SIG-M5 treated with dmso at 0.1 percent for 504 hours (cell line): ENCODE results near the gene KLRG1.
A peak's percentile ranks its signal among the peaks of the same experiment; 100 is the strongest.

Experiments used
- DNase-seq: peaks from one replicate; lab custom pipeline; 2025; ENCODE audit not compliant: unreplicated experiment; lab: John Stamatoyannopoulos, UW

KLRG1 gene

DNA sequence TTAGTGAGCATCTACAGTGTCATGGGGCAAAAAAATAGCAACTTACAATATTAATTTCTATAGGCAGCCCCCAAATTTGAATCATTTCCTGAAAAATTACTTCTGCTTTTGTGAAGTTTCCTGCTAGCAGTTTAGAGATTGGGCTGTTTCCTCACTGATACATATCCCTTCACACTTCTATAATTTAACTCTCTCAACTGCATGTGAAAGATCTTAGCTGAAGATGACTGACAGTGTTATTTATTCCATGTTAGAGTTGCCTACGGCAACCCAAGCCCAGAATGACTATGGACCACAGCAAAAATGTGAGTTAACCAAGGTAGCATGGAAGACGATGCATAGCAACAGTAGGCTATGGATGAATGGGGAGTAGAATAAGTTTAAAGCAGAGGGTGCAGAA, at the start of gene KLRG1:
KLRG1 (plus strand) TSS at position 134 of the 400 bp plus-strand sequence; CDS start at position 224, 90 bp downstream.
- DNase-seq, result peak; percentile 74

DNA sequence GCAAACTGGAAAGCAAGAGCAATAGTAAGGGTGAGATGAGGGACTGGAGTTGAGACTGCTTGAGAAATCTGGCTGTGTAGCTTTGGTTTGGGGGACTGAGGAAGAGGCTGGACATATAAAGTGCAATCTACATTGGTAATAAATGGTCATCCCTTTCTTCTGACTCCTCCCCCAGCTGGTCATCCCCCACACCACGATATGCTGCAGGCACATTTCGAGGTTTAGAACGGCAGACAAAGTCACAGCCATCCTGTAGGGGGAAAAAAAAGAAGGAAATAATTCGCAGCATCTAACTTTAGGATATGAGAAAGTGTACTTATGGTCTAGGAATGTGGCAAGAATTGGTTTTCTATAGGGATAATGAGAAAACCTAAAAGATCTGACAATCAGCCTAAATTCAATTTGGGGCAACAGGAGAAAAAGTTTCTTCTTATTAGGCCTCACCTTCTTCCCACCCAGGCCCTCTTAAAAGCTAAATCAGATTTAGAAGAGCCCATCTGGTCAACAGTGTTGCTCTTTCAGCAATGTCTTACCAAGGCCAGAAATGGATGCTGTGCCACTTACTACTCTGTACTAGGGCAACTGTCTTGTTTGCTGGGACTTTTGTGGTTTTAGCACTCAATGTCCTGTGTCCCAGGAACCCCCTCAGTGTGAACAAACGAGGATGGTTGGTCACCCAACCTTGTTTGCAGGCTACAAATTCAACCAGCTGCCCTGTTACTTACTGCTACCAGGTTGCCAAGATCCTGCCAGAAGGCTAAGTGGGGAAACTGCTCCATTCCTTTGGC, 47.5 kb upstream of the KLRG1 start:
- DNase-seq, result no peak

DNA sequence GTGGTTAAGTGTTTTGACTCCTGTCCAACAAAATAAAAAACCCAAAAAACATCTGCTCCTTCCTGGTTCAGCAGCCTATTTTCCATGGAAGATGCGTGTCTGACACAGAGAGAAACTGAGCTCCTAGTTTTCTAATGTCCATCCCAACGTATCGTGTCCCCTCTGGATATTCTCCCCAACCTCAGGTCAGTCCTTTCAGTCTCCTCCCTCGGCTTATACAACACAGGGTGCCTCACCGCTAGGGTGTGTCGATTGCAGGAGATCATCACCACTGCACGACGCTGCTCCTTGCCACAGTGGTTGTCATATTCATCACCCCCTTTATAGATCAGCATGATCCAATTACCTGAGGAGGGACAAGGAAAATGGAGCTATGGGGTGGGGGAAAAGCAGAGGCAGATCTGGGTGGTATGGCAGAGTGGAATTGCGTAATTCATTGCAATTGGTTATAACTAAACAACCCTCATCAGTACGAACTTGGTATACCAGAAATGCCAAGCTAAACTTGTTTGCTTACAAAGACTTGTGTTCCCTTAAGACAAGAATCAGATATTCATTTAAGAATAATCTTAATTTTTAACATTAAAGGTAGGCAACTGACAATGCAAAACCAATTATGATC, 45.7 kb upstream of the KLRG1 start:
- DNase-seq, result no peak

DNA sequence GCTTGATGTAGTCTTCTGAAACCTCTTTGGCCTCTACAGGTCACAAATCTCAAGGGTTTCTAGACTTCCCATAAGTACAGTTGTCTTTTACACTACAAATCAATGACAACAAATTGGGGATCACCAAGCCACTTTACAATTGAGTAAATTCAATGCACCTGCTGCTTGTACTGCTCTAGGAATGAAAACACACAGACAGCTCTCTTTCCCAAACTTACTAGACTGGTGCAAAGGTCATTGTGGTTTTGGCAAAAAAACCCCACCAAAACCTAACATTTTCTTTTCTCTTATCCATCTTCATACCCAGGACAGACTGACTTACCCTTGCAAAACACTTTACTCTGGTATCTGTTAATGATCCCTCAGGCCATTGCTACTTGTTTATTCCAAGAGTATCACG, 42.6 kb upstream of the KLRG1 start:
- no peak for DNase-seq

DNA sequence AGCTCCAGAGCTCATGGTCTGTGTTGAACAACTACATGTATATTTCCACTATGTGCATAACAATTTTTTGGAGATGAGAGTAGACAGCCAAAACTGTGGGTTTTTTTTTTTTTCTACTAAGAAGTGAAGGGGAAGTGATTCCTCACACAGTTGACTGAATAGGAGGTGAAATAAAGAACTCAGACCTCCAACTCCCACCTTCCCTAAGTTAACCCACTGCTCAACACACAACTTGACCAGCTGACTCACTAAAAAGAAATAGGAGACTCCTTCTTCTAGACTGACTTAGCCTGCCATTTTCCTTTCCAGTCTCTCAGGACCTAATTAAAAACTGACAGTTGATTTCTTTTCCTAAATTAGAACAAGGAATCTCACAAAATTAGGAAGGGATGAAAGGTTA, 41.6 kb upstream of the KLRG1 start:
- DNase-seq, result peak; percentile 36

DNA sequence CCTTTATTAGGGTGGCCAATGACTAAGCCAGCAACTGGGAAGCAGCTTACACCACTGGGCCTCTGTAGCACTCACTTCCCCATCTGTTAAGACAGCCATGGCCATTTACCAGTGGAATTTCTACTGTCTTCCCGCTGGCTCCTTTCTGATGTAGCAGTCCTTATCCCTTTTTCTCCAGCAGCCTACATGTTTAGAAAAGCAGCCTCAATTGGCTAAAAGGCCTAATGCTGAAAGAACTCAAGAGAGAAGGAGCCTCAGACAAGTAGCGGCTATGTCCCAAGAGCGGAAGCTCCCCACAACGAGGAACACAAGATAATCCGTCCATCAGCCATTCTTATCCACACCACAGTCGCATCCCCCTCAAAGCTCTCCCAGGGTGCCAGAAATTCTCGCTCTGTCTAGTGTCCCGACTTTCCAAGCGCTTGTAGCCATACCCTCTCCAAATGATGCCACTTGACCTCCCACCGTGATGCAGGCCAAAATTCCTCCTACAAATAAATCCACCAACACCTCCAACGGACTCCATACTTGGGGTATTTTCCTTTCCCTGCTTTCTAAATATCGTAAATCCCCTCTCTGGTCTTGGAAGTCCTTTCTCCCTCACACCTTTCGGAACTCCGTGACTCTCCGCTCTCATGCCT, 40.5 kb upstream of the KLRG1 start:
- peak; percentile 90 for DNase-seq

DNA sequence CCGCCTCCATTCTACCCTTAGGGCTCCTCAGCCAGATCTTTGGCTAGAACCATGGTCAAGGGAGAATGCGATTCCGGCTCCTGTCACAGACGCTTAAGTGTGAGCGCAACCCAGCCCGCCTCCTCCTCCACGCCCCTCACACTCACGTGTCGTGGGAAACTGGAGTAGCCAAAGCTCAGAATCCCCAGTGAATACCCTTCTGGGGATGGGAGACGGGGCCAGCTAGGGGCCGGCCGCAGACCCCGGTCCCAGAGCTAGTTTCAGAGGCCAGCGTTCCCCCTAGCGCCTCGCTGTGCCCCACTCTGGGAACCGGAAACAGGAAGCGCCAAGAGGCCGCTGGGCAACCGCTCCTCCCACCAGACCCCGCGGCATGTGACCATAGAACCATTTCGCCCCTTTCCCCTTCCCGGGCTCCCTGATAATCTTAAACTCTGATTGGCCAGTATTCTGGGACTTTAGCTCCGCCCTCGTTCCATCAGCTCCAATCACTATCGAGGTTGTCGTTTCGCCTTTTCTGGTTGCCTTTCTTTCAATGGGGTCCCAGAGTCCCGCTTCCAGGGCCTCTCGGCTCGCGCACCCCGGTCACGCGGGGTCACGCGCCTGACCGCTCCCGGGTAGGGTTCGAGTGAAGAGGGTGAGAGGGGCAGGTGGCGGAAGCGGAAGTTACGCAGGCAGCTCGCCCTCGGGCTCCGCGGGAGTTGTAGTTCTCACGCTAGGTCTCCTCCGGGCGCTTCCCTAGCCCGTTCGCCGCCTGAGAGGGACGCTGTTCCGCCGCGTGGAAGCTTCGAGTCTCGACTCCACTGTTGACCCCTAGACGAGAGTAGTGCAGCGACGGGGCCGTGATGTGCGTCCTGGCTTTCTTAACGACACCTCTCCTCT, 39.8 kb upstream of the KLRG1 start, which contains the start of gene M6PR:
M6PR (minus strand) TSS at position 304 of the 879 bp plus-strand sequence. CDS start 3,241 bp downstream, outside the sequence.
- DNase-seq, result peak; percentile 100

DNA sequence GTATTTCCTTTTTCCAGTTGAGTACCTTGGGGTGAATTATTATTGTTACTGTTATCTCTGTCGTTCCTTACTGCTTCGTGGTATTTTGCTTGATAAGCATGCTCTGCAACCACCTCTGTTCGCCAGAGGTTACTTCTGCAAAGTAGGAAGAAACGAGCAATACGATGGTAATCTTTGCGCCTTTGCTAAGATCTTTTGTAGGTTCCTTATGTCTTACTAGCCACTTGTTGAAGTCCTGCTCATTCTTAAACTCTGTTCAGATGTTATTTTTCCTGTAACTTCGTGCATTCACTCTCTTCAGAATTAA, 39.2 kb upstream of the KLRG1 start:
- peak; percentile 77 for DNase-seq

DNA sequence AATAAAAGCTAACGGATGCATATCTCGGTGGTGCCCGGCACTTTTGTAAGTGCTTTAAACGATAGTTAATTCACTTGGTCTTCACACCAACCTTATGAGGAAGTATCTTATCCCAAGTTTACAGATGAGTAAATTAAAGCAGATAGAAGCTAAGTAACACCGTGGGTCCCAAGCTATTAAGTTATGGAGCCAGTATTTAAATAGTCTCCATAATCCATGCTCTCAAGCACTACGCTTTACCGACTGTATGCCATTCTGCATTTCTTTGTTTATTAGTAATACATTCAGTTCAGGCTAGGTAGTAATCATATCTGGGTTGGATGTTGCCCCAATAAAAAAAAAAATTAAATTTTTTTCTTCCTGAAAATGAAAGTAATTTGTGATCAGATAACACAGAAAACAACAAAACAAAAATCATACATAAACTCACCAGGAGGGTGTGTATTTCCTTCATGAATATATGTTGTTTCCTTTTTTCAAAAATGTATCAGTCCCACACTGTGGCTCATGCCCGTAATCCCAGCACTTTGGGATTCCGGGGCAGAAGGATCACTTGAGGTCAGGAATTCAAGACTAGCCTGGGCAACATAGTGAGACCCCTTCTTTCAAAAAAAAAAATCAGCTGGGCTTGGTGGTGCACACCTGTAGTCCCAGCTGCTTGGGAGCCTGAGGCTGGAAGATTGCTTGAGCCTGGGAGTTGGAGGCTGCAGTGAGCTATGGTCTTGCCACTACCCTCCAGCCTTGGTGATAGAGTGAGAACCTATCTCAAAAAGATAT, 38.5 kb upstream of the KLRG1 start:
- DNase-seq, result peak; percentile 50

DNA sequence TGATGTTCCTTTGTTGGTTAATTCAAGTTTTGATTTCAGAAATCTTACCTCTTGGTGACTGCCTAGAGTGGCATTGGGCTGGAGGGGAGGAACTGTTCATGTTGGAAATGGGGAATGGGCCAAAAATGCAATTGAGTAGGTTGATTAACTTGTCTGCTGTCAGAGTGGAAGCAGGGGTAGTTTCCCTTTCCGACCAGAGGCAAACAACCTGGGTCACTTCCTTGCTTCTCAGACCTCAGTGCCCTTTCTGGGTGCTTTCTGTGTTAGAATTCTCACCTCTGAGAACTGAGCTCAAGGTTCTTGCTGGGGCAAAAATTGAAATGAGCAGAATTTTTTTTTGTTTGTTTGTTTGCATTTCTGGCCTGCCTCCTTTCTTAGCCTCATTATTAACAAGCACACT, 37.6 kb upstream of the KLRG1 start:
- no peak for DNase-seq

DNA sequence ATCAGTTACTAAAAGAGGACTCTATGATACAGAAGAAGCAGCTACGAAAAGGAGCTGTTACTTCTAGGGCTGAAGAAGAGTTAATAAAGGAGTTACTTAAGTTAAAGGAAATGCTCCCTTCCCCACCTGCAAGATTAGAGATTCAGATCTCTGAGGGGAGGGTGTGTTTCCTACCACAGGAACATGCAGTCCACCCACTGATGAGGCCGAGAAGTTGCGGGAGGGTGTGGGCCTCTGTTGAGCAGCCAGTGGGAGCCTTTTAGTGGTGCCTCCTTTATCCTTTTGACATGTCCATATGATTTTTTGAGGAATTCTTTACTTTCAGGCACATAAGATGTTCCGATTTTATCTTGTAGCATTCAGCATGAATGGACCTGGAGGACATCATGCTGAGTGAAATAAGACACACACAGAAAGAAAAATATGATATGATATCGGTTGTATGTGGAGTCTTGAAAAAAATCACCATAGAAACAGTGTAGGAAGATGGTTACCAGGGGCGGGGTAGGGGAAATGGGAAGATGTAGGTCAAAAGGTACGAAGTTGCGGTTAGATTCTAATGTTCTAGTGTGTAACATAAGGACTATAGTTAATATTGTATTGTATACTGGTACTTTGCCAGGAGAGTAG, 35.5 kb upstream of the KLRG1 start:
- no peak for DNase-seq

DNA sequence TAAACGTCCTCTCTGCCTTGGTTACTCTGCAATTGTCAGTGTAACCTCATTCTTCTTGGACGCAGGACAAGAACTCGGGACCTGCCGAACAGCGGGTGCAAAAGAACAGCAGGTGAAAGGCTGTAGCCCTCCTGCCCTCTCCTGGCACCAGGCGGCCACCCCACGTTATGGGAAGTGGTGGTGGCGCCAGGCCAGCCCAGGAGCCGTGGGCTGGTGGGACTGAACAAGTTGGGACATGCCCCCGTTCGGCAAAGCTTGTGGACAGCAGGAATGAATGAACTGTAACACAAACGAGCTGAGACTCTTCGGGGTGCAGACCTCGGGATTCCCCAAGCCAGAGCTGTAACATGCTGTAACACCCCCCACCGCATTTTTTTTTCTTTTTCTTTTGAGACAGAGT, 33.3 kb upstream of the KLRG1 start:
- DNase-seq, result no peak

DNA sequence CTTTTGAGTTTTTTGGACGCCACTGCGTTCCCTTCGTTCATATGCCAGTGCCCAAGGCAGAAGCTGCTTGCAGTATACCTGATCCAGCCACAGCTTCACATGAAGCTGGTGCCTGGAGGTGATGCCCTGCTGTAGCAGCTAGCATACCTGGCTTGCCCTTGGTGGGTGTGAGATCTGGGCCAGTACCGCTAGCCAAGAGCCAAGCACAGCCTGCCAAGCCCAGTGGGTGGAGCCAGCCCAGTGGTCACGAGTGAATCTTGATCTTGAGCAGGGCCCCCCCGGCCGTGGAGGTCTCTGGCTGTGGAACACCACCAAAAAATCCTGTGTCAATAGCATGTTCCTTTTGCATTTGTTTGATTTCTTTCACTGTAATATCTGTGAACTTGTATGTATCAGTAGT, 32.6 kb upstream of the KLRG1 start:
- no peak for DNase-seq

DNA sequence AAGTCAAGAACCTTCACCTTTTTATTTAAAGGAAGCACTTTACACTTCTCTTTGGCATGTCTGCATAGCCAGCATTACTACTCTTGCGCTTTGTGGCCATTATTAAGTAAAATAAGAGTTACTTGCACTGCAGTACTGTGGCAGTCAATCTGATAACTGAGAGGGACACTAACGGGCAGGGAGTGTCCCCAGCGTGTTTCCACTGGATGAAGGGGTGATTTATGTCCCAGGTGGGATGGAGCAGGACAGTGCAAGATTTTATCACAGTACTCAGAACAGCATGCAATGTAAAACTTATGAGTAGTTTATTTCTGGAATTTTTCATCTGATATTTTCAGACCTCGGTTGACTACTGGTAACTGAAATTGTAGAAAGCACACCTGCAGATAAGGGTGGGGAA, 31.8 kb upstream of the KLRG1 start:
- DNase-seq, result no peak

DNA sequence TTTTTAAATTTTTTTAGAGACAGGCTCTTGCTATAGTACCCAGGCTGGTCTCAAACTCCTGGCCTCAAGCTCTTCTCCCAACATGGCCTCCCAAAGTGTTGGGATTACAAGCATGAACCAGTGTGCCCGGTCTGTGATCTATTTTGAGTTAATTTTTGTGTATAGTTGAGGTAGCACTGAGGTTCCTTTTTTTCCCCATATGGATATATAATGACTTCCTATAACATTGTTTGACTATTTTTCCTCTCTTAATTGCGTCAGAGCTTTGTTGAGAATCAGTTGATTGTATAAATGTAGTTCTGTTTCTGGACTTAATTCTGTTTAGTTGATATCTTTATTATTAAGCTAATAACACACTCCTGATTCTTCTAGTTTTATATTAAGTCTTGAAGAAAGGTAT, 31.3 kb upstream of the KLRG1 start:
- no peak for DNase-seq

DNA sequence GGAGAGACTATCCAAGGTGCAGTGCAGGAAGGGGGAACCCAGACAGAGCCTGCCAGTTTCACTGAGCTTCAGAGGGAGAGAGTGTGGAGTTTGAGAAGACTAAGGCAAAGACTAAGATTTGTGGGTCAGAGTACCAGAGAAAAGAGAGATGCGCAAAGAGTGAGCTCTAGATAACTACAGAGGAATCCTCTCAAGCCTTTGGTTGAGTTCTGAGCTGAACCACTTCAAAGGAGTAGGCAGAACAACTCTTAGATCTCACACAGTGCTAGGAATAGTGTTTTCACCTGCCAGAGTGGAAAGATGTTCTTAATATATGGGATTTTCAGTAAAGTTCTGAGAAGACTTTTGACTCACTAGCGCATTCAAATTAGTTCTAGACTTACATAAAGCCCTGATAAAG, 29.2 kb upstream of the KLRG1 start:
- no peak for DNase-seq

DNA sequence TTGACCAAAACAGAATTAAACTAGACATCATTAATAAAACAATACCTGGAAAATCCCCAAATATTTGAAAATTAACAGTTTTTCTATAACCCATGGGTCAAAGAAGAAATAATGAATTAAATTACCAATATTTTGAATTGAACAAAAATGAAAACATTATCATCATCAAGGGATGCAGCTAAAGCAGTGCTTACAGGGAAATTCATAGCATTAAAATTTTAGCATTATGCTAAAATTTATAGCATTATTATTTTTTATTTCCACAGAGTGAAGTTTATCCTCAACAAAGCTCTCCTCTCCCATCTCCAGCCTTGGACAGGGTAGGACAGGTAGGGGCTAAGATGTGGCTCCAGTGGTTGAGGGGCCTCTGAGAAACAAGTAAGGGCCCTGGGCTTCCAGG, 20.6 kb upstream of the KLRG1 start:
- DNase-seq, result no peak

DNA sequence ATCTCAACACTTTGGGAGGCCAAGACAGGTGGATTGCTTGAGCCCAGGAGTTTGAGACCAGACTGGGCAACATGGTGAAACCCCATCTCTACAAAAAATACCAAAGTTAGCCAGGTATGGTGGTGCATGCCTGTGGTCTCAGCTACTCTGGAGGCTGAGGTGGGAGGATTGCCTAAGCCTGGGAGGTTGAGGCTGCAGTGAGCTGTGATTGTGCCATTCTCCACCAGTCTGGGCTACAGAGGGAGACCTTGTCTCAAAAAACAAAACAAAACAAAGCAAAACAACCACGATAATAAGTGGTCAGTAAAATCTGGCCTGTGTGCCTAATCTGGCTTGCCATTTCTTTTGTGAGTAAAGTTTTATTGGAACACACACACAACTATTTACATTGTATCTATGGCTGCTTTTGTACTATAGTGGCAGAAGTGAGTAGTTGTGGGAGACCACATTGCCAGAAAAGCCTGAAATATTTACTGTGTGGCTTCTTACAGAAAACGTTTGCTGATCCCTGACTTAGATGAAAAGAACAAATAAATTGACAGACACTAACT, 19.4 kb upstream of the KLRG1 start:
- DNase-seq, result no peak

DNA sequence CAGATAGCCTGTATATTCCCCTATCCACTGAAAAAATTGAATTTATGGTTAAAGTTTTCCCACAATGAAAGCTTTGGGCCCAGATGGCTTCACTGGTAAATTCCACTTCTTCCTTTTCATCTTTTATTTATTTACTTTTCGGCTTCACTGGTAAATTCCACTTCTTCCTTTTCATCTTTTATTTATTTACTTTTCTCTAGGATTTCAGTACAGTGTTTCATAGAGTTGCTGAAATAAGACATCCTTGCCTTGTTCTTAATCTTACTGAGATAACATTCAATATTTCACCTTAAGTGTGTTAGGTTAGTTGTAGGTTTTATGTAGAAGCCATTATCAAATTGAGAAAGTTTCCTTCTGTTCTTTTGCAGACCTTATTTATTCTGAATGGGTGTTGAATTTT, 18.9 kb upstream of the KLRG1 start:
- DNase-seq, result no peak

DNA sequence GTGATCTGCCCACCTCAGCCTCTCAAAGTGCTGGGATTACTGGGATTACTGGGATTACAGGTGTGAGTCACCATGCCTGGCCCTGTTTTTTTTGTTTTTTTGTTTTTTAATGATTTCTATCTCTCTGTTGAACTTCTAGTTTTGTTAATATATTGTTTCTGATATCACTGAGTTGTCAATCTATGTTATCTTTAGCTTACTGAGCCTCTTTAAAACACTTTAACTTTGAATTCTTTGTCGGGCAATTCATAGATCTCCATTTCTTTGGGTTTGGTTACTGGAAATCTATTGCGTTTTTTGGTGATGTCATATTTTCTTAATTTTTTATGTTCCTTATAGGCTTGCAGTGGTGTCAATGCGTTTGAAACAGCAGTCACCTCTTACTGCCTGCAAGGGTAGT, 9.2 kb upstream of the KLRG1 start:
- no peak for DNase-seq
